Lower lobe of right lung (tissue), 2 donors: ENCODE measurements around the gene CACNG5. TPM values are rescaled to one million over a fixed set of nuclear protein-coding genes. Genes with fewer than 3 reads are reported as not detected.

Experiments used
- ATAC-seq, 2 donors: fragments of 200-7000 bp; cut with Tn5 transposase; one replicate each; pipeline ENCODE4 v1.9.1; 2020 to 2022; ENCODE audit warnings: mild to moderate bottlenecking in 2 of 2, moderate library complexity in 2 of 2
- DNase-seq: peaks from one replicate; pipeline ENCODE4 v3.0.0-alpha.2; 2020
- H3K27ac ChIP-seq: fragments of 200-600 bp; one replicate; pipeline ENCODE4 v1.8.0; 2022
- H3K27me3 ChIP-seq: fragments of 200-600 bp; one replicate; pipeline ENCODE4 v1.8.0; 2022; ENCODE audit warnings: low read depth
- H3K36me3 ChIP-seq: fragments of 200-600 bp; one replicate; pipeline ENCODE4 v1.8.0; 2022; ENCODE audit warnings: mild to moderate bottlenecking
- H3K4me1 ChIP-seq: fragments of 200-600 bp; one replicate; pipeline ENCODE4 v1.8.0; 2022
- H3K4me3 ChIP-seq: fragments of 200-600 bp; one replicate; pipeline ENCODE4 v1.8.0; 2022; ENCODE audit warnings: mild to moderate bottlenecking
- H3K9me3 ChIP-seq: fragments of 200-600 bp; one replicate; pipeline ENCODE4 v1.8.0; 2022
- intact Hi-C: fragments of 100-400 bp; cut with DNase I; formaldehyde crosslinking; loops from one replicate; pipeline ENCODE4 v1.11.0; 2022
- total RNA-seq: library from RNA; stranded (reverse); fragmentation: NEBNext Ultra II Directional; extraction: Animal tissue kit (Norgen Biotek cat#: 25700); gene quantifications from one replicate; pipeline ENCODE4 v1.2.1, GENCODE V29; 2021
- TF ChIP-seq, protein P1 (sequence below): fragments of 200-600 bp; IDR thresholded peaks from one replicate; pipeline ENCODE4 v1.8.0; 2022; ENCODE audit warnings: antibody characterized with exemption, mild to moderate bottlenecking
- donor health status: DM: no; HTN: yes; CAD: no; lungs with severe emphysema.

Gene CACNG5
- total RNA-seq, 1 donor from 2014 or later: not detected

DNA sequence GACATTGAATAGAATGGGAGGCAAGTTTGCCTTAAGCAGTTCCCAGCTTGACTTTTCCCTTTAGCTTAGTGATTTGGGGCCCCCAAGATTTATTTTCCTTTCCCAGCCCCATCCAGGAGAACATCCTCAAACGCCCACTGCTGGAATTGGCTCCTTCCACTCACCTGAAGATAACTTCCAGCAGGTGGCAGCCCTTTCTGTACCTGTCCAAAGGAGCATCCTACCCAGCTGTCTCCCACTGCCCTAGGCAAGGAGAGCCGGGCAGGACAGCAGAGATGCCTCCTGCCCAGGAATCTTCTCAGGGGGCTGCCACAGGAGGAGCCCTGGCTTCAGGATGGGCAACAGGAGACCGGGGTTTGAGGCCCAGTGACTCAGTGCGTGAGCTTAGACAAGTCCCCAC is 6.4 kb downstream of the CACNG5 start:
- H3K9me3 ChIP-seq: no peaks in the 10 kb centered on the region
- intact Hi-C loops: no loop called here
- DNase-seq (no peak), ATAC-seq (no peak)
- no peaks in the 10 kb centered on the region for H3K36me3 ChIP-seq
- H3K4me3 ChIP-seq: no peak overlapping the region
- no peaks in the 10 kb centered on the region for H3K27me3 ChIP-seq
- H3K27ac ChIP-seq: no peak overlapping the region
- TF ChIP-seq, protein P1, sequence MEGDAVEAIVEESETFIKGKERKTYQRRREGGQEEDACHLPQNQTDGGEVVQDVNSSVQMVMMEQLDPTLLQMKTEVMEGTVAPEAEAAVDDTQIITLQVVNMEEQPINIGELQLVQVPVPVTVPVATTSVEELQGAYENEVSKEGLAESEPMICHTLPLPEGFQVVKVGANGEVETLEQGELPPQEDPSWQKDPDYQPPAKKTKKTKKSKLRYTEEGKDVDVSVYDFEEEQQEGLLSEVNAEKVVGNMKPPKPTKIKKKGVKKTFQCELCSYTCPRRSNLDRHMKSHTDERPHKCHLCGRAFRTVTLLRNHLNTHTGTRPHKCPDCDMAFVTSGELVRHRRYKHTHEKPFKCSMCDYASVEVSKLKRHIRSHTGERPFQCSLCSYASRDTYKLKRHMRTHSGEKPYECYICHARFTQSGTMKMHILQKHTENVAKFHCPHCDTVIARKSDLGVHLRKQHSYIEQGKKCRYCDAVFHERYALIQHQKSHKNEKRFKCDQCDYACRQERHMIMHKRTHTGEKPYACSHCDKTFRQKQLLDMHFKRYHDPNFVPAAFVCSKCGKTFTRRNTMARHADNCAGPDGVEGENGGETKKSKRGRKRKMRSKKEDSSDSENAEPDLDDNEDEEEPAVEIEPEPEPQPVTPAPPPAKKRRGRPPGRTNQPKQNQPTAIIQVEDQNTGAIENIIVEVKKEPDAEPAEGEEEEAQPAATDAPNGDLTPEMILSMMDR: no peak
- H3K4me1 ChIP-seq: no peaks in the 10 kb centered on the region

DNA sequence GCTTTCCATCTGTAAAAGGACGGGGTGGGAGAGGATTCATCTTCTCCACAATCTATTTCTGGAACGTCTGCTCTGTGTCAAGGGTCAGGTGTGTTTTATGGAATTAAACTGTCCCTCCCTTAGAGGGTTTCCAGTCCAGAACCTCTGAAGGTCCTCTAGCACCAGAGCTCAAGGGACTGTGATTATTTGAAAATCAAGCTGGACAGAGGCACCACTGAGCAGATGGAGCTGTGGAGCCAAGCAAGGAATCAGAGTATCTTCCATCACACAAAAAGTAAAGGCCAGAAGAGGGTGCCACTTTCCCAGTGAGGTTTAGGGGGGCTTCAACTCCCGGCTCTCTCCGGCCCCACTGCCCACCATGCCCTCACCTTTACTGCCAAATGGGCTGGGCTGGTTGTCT is 6.8 kb downstream of the CACNG5 start:
- Histone ChIP-seq H3K27me3 (no peaks in the 10 kb centered on the region), H3K36me3 (no peaks in the 10 kb centered on the region), H3K4me3 (no peak overlapping the region), H3K27ac (no peak overlapping the region), H3K9me3 (no peaks in the 10 kb centered on the region), H3K4me1 (no peaks in the 10 kb centered on the region)
- DNase-seq: no peak
- TF ChIP-seq, protein P1: no peak
- intact Hi-C loops: no loop called here
- no peak for ATAC-seq

DNA sequence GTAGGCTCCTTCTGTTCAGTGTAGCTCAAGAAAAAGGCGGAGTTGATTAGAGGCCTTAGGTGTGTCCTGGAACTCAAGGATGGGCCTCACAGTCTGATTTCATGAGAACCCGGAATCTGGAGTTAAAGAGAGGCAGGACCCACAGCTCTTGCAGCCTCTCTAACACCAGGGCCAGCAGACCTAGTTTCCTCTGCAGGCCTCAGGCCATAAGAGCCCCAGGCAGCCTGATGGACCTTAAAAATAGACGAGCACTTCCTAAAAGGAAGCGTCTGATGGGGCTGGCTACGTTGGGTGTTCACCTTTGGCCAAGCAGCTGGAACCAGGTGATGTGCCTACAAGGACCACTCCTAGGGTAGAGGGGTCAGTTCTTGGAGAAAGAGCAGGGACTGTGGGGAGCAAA is 7.6 kb downstream of the CACNG5 start:
- H3K4me3 ChIP-seq: no peak overlapping the region
- H3K27me3 ChIP-seq: no peaks in the 10 kb centered on the region
- H3K4me1 ChIP-seq: no peaks in the 10 kb centered on the region
- no peaks in the 10 kb centered on the region for H3K9me3 ChIP-seq
- no peak overlapping the region for H3K27ac ChIP-seq
- no peak for ATAC-seq
- intact Hi-C loops: no loop called here
- H3K36me3 ChIP-seq: no peaks in the 10 kb centered on the region
- DNase-seq: no peak
- TF ChIP-seq, protein P1: no peak

DNA sequence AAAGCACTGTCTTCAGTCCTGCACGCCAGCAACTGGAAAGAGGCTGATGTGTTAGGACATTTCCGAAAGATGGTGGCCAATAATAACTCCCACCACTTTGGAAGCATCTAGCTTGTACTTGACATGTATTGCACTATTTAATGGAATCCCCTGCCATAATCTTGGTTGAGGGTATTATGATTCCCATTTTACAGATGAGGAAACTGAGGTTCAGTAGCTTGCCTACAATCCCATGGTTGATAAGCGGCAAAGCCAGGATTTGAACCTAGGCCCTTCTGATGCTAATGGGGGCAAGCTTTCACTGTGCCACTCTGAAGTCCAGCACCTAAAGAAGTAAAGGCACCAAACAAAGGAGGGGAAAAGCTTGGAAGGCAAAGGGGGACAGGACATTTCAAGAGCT is 8.0 kb downstream of the CACNG5 start:
- no peak overlapping the region for H3K27ac ChIP-seq
- TF ChIP-seq, protein P1: no peak
- ATAC-seq (no peak), DNase-seq (no peak)
- H3K27me3 ChIP-seq: no peaks in the 10 kb centered on the region
- no peaks in the 10 kb centered on the region for H3K4me1 ChIP-seq
- intact Hi-C loops: no loop called here
- no peaks in the 10 kb centered on the region for H3K36me3 ChIP-seq
- no peaks in the 10 kb centered on the region for H3K9me3 ChIP-seq
- no peak overlapping the region for H3K4me3 ChIP-seq

DNA sequence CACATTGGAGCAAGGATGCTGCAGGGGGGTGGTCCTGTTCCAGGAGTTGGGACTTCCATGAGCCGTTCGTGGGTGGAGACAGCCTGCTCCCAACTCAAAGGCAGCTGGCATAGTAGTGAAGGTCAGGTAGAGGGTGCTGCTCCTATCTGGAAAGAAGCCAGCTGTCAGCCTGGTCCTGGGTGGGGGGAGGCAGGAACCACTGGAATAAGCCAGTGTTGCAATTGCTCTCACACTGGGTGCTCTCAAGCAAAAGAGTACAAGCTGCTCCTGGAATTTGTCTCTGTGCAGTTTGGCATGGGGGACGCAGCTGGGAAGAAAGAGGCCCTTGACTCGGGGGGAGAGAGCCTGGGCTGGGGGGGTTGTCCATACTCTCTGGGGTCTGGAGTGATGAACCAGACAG is 8.7 kb downstream of the CACNG5 start:
- Histone ChIP-seq H3K4me3 (no peak overlapping the region), H3K4me1 (no peaks in the 10 kb centered on the region), H3K9me3 (no peaks in the 10 kb centered on the region), H3K27me3 (peaks cover 5% of the 10 kb centered on the region), H3K36me3 (no peaks in the 10 kb centered on the region), H3K27ac (no peak overlapping the region)
- DNase-seq (no peak), ATAC-seq (no peak)
- intact Hi-C loops: no loop called here
- TF ChIP-seq, protein P1: no peak

DNA sequence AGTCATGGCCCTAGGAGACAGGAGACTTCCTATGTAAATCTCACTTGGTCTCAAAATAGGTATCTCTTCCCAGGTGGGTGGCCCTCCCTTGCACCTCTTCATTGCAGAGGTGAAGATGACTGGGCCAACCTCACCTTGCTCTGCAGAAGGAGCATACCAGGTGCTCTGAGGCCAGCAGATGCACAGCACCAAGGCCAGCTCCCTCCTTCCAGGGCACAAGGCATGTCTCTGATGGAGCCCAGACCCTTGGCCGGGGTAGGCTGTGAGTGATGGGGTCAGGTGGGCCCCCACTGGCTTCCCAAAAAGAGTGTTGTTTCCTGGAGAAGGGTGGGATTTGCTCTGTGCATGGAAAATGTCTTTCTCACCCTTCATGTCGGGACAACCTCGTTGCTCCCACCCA is 12.8 kb downstream of the CACNG5 start:
- peaks cover 5% of the 10 kb centered on the region for H3K27me3 ChIP-seq
- TF ChIP-seq, protein P1: no peak
- H3K27ac ChIP-seq: no peak overlapping the region
- H3K9me3 ChIP-seq: no peaks in the 10 kb centered on the region
- H3K4me3 ChIP-seq: no peak overlapping the region
- intact Hi-C loops: no loop called here
- no peak for DNase-seq
- no peak for ATAC-seq
- no peaks in the 10 kb centered on the region for H3K4me1 ChIP-seq
- no peaks in the 10 kb centered on the region for H3K36me3 ChIP-seq
